ENCODE data around the gene PPP4C. TPM values are rescaled to one million over a fixed set of nuclear protein-coding genes. Genes with fewer than 3 reads are reported as not detected.
"Not testable (repeated sequence)": the region's sequence is repeated elsewhere in the genome, so short reads cannot be mapped to it uniquely, and the experiment has no call there.

PPP4C gene
- total RNA-seq, 1 donor from 2014 or later, result 90.5 TPM

- FAIRE-seq (no peak), DNase-seq (ENCODE audit: low spot score in 2 of 2) (no peak)
These were observed 44.7 kb downstream of the PPP4C start for GRCh38 chr16:30120340-30121105.

- DNase-seq (ENCODE audit: low spot score in 2 of 2), result peak in 1 of 2 donors; percentile 53
- no peak for FAIRE-seq
These were observed 46.2 kb downstream of the PPP4C start for GRCh38 chr16:30121741-30122571.

GRCh38 chr16:30122604-30123160 lies 46.9 kb downstream of the PPP4C start:
- no peak for FAIRE-seq
- DNase-seq (ENCODE audit: low spot score in 2 of 2), result peak in 1 of 2 donors; percentile 53

GRCh38 chr16:30124985-30125379 lies 49.2 kb downstream of the PPP4C start:
- no peak for DNase-seq (ENCODE audit: low spot score in 2 of 2)
- FAIRE-seq, result no peak

GRCh38 chr16:30125690-30126089 lies 49.9 kb downstream of the PPP4C start:
- DNase-seq (ENCODE audit: low spot score in 2 of 2); FAIRE-seq: not testable (repeated sequence)

GRCh38 chr16:30127993-30128392 lies 52.2 kb downstream of the PPP4C start:
- no peak for DNase-seq (ENCODE audit: low spot score in 2 of 2)
- FAIRE-seq, result no peak

GRCh38 chr16:30131869-30132475 lies 56.2 kb downstream of the PPP4C start:
- FAIRE-seq (no peak), DNase-seq (ENCODE audit: low spot score in 2 of 2) (no peak)

- DNase-seq (ENCODE audit: low spot score in 2 of 2) (no peak), FAIRE-seq (no peak)
These were observed 56.8 kb downstream of the PPP4C start for GRCh38 chr16:30132591-30132990.

Other genes with a start within 250 kb of the PPP4C start
- 53.4 TPM for gene CDIPT, start 212.8 kb upstream of the PPP4C start, total RNA-seq
- gene SEZ6L2, start 176.4 kb upstream of the PPP4C start, total RNA-seq, result 43.2 TPM
- gene ASPHD1, start 175.5 kb upstream of the PPP4C start, total RNA-seq, result 9.4 TPM
- gene KCTD13, start 149.8 kb upstream of the PPP4C start, total RNA-seq, result 18.3 TPM
- gene TMEM219, start 113.9 kb upstream of the PPP4C start, total RNA-seq, result 26.9 TPM
- gene TAOK2, start 102.1 kb upstream of the PPP4C start, total RNA-seq, result 58.3 TPM
- gene HIRIP3, start 80.4 kb upstream of the PPP4C start, total RNA-seq, result 12.6 TPM
- gene INO80E, start 79.8 kb upstream of the PPP4C start, total RNA-seq, result 22.0 TPM
- 11.8 TPM for gene DOC2A, start 65.0 kb upstream of the PPP4C start, total RNA-seq
- not detected for gene C16orf92, start 52.8 kb upstream of the PPP4C start, total RNA-seq
- 10.2 TPM for gene TLCD3B, start 44.7 kb upstream of the PPP4C start, total RNA-seq
- 76.6 TPM for gene ALDOA, start 10.2 kb upstream of the PPP4C start, total RNA-seq
- gene TBX6, start 15.9 kb downstream of the PPP4C start, total RNA-seq, result 0.41 TPM
- gene YPEL3, start 20.2 kb downstream of the PPP4C start, total RNA-seq, result 18.8 TPM
- 1.2 TPM for gene GDPD3, start 37.5 kb downstream of the PPP4C start, total RNA-seq
- gene MAPK3, start 47.2 kb downstream of the PPP4C start, total RNA-seq, result 17.5 TPM
- gene CORO1A, start 107.6 kb downstream of the PPP4C start, total RNA-seq, result 22.0 TPM
- gene BOLA2B, start 117.7 kb downstream of the PPP4C start, total RNA-seq, result 5.3 TPM
- 12.2 TPM for gene SLX1A, start 117.9 kb downstream of the PPP4C start, total RNA-seq
- 5.3 TPM for gene SULT1A3, start 123.3 kb downstream of the PPP4C start, total RNA-seq
- 1.2 TPM for gene NPIPB13, start 172.5 kb downstream of the PPP4C start, total RNA-seq

Measured in frontal cortex (tissue), 4 donors.